AG10803 (cell line): ENCODE results near the gene DGCR6L.
"Not testable (repeated sequence)": the region's sequence is repeated elsewhere in the genome, so short reads cannot be mapped to it uniquely, and the experiment has no call there.

ENCODE experiments used
- DNase-seq: peaks from one replicate; pipeline ENCODE4 v3.0.0; 2010; ENCODE audit warnings: low read depth
- H3K4me3 ChIP-seq: 2 replicates; pipeline ENCODE4 v1.5.1; 2011; ENCODE audit warnings: mild to moderate bottlenecking, low read length, control low read depth
- CTCF ChIP-seq: conservative IDR thresholded peaks from 2 replicates; pipeline ENCODE4 v1.5.1; 2011; ENCODE audit warnings: mild to moderate bottlenecking, low read length, control low read depth, inconsistent platforms

DGCR6L gene

GRCh38 chr22:20275836-20276235, 44.0 kb downstream of the DGCR6L start:
- TF ChIP-seq CTCF: no peak
- DNase-seq: no peak
- no peak overlapping the region for H3K4me3 ChIP-seq

GRCh38 chr22:20275325-20275724, 44.5 kb downstream of the DGCR6L start:
- H3K4me3 ChIP-seq, DNase-seq: not testable (repeated sequence)

- not testable (repeated sequence) for DNase-seq, H3K4me3 ChIP-seq
Measured at GRCh38 chr22:20274374-20274773, 45.5 kb downstream of the DGCR6L start.

- no peak overlapping the region for H3K4me3 ChIP-seq
- DNase-seq: no peak
- TF ChIP-seq CTCF: no peak
Measured at GRCh38 chr22:20273758-20274181, 46.1 kb downstream of the DGCR6L start.

- H3K4me3 ChIP-seq: no peak overlapping the region
- no peak for TF ChIP-seq CTCF
- no peak for DNase-seq
Measured at GRCh38 chr22:20272700-20273099, 47.2 kb downstream of the DGCR6L start.

GRCh38 chr22:20272174-20272573, 47.7 kb downstream of the DGCR6L start:
- no peak overlapping the region for H3K4me3 ChIP-seq
- no peak for DNase-seq
- TF ChIP-seq CTCF: no peak

GRCh38 chr22:20271114-20271994, 48.5 kb downstream of the DGCR6L start:
- peak; percentile 12 for DNase-seq
- no peak for TF ChIP-seq CTCF
- H3K4me3 ChIP-seq: no peak overlapping the region

- not testable (repeated sequence) for DNase-seq, H3K4me3 ChIP-seq
Measured at GRCh38 chr22:20270190-20271113, 49.4 kb downstream of the DGCR6L start.

- not testable (repeated sequence) for H3K4me3 ChIP-seq, DNase-seq
Measured at GRCh38 chr22:20269673-20270072, 50.2 kb downstream of the DGCR6L start.

GRCh38 chr22:20269201-20269600, 50.7 kb downstream of the DGCR6L start:
- DNase-seq, H3K4me3 ChIP-seq: not testable (repeated sequence)
